SK-N-SH treated with all-trans-retinoic acid at 6 μM for 48 hours (cell line): ENCODE measurements around the gene DRD4.

ENCODE experiments used
- ARNTL ChIP-seq: fragments of 450-650 bp; formaldehyde crosslinking; IDR thresholded peaks from 2 replicates; pipeline ENCODE4 v1.5.0; 2020; ENCODE audit warnings: low read depth, mild to moderate bottlenecking, moderate library complexity, borderline replicate concordance
- BACH2 ChIP-seq: fragments of 250-450 bp; sonication (Bioruptor Pico); IDR thresholded peaks from 2 replicates; pipeline ENCODE4 v1.9.0; 2021; ENCODE audit warnings: mild to moderate bottlenecking, borderline replicate concordance
- CSRNP3 ChIP-seq: fragments of 250-450 bp; sonication (Bioruptor Pico); IDR thresholded peaks from 2 replicates; pipeline ENCODE4 v1.5.1; 2021; ENCODE audit warnings: mild to moderate bottlenecking, moderate library complexity
- ESRRG ChIP-seq: fragments of 250-450 bp; sonication (Bioruptor Pico); IDR thresholded peaks from 2 replicates; pipeline ENCODE4 v1.6.1; 2021; ENCODE audit warnings: mild to moderate bottlenecking
- GLIS3 ChIP-seq: fragments of 250-450 bp; sonication (Bioruptor Pico); IDR thresholded peaks from 2 replicates; pipeline ENCODE4 v1.5.0; 2020; ENCODE audit warnings: mild to moderate bottlenecking, moderate library complexity
- ZC3H10 ChIP-seq: fragments of 250-450 bp; sonication (Bioruptor Pico); IDR thresholded peaks from 2 replicates; pipeline ENCODE4 v1.5.1; 2021; ENCODE audit warnings: mild to moderate bottlenecking, moderate library complexity
- ZFP3 ChIP-seq: fragments of 250-450 bp; sonication (Bioruptor Pico); IDR thresholded peaks from 2 replicates; pipeline ENCODE4 v1.5.0; 2020; ENCODE audit warnings: mild to moderate bottlenecking, moderate library complexity
- ZFP30 ChIP-seq: fragments of 450-650 bp; formaldehyde crosslinking; IDR thresholded peaks from 2 replicates; pipeline ENCODE4 v1.5.0; 2022; ENCODE audit warnings: mild to moderate bottlenecking, moderate library complexity
- ZNF8 ChIP-seq: fragments of 450-650 bp; formaldehyde crosslinking; IDR thresholded peaks from 2 replicates; pipeline ENCODE4 v1.5.0; 2020; ENCODE audit warnings: mild to moderate bottlenecking, moderate library complexity
- TF ChIP-seq, protein P1 (sequence below): fragments of 250-450 bp; sonication (Bioruptor Pico); IDR thresholded peaks from 2 replicates; pipeline ENCODE4 v1.8.0; 2020; ENCODE audit warnings: mild to moderate bottlenecking, moderate library complexity, borderline replicate concordance

DNA sequence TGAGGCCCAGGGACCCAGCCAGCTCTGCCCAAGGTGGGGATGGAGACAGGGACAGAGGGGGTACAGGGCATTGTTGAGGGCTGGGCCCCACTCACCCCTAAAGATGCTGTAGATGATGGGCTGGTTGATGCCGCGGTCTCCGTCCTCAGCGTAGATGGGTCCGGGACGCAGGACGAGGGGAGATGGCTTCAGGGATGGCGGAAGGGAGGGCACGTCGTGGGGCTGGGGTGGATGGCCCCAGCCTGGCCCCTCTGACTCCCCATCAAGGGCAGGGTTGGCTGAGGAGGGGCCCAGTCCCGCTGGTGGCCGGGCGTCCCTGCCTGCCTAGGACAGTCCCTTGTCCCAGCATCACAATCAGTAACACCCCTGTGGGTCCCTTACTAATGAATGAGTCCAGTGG lies 16.9 kb upstream of the DRD4 start:
- no peak for TF ChIP-seq GLIS3 (CRISPR knock-in tag)
- no peak for TF ChIP-seq ZC3H10 (CRISPR knock-in tag)
- TF ChIP-seq, protein P1, sequence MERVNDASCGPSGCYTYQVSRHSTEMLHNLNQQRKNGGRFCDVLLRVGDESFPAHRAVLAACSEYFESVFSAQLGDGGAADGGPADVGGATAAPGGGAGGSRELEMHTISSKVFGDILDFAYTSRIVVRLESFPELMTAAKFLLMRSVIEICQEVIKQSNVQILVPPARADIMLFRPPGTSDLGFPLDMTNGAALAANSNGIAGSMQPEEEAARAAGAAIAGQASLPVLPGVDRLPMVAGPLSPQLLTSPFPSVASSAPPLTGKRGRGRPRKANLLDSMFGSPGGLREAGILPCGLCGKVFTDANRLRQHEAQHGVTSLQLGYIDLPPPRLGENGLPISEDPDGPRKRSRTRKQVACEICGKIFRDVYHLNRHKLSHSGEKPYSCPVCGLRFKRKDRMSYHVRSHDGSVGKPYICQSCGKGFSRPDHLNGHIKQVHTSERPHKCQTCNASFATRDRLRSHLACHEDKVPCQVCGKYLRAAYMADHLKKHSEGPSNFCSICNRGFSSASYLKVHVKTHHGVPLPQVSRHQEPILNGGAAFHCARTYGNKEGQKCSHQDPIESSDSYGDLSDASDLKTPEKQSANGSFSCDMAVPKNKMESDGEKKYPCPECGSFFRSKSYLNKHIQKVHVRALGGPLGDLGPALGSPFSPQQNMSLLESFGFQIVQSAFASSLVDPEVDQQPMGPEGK, result no peak
- TF ChIP-seq ZFP30 (CRISPR knock-in tag), result no peak
- TF ChIP-seq ARNTL, result no peak
- TF ChIP-seq ZFP3 (CRISPR knock-in tag), result no peak
- no peak for TF ChIP-seq BACH2 (CRISPR knock-in tag)
- no peak for TF ChIP-seq ESRRG (CRISPR knock-in tag)
- no peak for TF ChIP-seq ZNF8
- TF ChIP-seq CSRNP3 (CRISPR knock-in tag), result no peak
